Measurements from ENCODE around the gene SHFL. TPM values are rescaled to one million over a fixed set of nuclear protein-coding genes. Genes with fewer than 3 reads are reported as not detected.
A peak's percentile ranks its signal among the peaks of the same experiment; 100 is the strongest.

SHFL gene
- total RNA-seq, 1 experiment from 2014 or later, result 21.1 TPM

DNA sequence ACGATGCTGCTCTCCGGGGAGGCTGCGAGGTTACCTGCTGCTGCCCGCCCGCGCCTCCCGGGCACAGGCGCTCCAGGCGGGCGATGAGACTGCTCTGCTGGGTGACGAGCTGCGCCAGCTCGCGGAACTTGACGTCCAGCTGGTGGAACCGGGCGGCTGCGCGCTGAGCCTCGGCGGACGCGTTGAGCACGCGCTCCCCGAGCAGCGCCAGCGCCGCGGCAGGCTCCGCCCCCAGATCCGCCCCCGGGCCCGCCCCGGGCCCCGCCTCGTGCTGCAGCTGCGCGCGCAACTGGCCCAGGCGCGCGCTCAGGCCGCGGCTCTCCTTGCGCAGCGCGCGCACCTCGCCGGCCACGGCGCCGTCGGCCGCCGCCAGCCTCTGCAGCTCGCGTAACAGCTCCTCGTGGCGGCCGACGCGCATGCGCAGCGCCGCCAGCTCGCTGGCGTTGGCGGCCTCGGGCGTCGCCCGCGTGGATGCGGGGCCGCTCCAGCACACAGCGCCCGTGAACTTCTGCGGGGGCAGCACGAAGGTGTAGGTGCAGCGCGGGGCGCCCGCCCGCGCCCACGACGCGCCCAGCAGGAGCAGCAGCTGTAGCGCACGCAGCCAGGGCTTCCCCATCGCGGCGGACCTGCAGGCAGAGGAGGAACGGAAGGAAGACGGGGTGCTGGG is 10.0 kb downstream of the SHFL start:
- no peak overlapping the region for H2AK5ac ChIP-seq (ENCODE audit: insufficient read length, low read length)
- H3K9me3 Mint-ChIP-seq, result peaks cover 0 to 3% of the 10 kb centered on the region in 2 experiments; a peak in 2 of 5 replicates
- no peak overlapping the region for H2AFZ ChIP-seq (ENCODE audit: low read length)
- no peaks in the 10 kb centered on the region for H3K9me3 ChIP-seq (ENCODE audit: control insufficient read depth, low read depth, low read length)
- H3T11ph ChIP-seq (ENCODE audit: low read length), result no peak overlapping the region
- peak overlapping the region; percentile 19 to 65 for H3K4me3 Mint-ChIP-seq
- no peak overlapping the region for H2BK5ac ChIP-seq (ENCODE audit: insufficient read length, low read length)
- no peak overlapping the region for H3K23ac ChIP-seq (ENCODE audit: insufficient read length, low read depth, low read length)
- no peak overlapping the region for H2BK12ac ChIP-seq (ENCODE audit: insufficient read length, low read depth, low read length)
- H4K8ac ChIP-seq (replicated peaks; ENCODE audit: insufficient read length, low read depth, low read length), result no peak overlapping the region
- no peaks in the 10 kb centered on the region for H3K4me1 ChIP-seq (ENCODE audit: insufficient read depth, low read length)
- H2BK20ac ChIP-seq (ENCODE audit: low read depth, low read length, poor library complexity, severe bottlenecking), result no peak overlapping the region
- no peak overlapping the region for H2BK120ac ChIP-seq (ENCODE audit: low read depth, low read length, poor library complexity, severe bottlenecking)
- no peaks in the 10 kb centered on the region for H4K20me1 ChIP-seq (ENCODE audit: control insufficient read depth, insufficient read depth, insufficient read length)
- H3K56ac ChIP-seq (ENCODE audit: insufficient read length, low read depth, low read length), result no peak overlapping the region
- peaks cover 3% of the 10 kb centered on the region in 2 experiments; a peak in 3 of 4 replicates for H3K4me1 Mint-ChIP-seq
- peaks cover 1 to 16% (median 7%) of the 10 kb centered on the region in 3 experiments; a peak in 5 of 7 replicates for H3K36me3 Mint-ChIP-seq (ENCODE audit: insufficient read depth in 1 of 3, low read depth in 3 of 3)
- no peak overlapping the region for H3K4ac ChIP-seq (ENCODE audit: low read depth, low read length)
- no peaks in the 10 kb centered on the region for H3K79me1 ChIP-seq (ENCODE audit: insufficient read depth, low read depth, low read length, poor library complexity, severe bottlenecking)
- peak overlapping the region; percentile 34 for H3K4me2 ChIP-seq (ENCODE audit: insufficient read depth, insufficient read length, low read length)
- peak overlapping the region; percentile 49 for H3K18ac ChIP-seq (ENCODE audit: insufficient read length, low read depth, low read length)
- no peak overlapping the region for H4K91ac ChIP-seq (ENCODE audit: insufficient read length, low read depth, low read length)
- H3K14ac ChIP-seq (ENCODE audit: insufficient read depth, low read length), result peak overlapping the region; percentile 78; the same call in 1 of the 2 replicates
- DNase-seq, result peak; percentile 91
- H3K27me3 ChIP-seq (ENCODE audit: insufficient read depth, low read length), result peaks cover 3% of the 10 kb centered on the region
- H3K79me2 ChIP-seq (ENCODE audit: insufficient read depth, low read length), result no peaks in the 10 kb centered on the region
- H3K9ac ChIP-seq (ENCODE audit: extremely low read depth, insufficient read length, low read length), result no peak overlapping the region
- TF ChIP-seq, protein P1, sequence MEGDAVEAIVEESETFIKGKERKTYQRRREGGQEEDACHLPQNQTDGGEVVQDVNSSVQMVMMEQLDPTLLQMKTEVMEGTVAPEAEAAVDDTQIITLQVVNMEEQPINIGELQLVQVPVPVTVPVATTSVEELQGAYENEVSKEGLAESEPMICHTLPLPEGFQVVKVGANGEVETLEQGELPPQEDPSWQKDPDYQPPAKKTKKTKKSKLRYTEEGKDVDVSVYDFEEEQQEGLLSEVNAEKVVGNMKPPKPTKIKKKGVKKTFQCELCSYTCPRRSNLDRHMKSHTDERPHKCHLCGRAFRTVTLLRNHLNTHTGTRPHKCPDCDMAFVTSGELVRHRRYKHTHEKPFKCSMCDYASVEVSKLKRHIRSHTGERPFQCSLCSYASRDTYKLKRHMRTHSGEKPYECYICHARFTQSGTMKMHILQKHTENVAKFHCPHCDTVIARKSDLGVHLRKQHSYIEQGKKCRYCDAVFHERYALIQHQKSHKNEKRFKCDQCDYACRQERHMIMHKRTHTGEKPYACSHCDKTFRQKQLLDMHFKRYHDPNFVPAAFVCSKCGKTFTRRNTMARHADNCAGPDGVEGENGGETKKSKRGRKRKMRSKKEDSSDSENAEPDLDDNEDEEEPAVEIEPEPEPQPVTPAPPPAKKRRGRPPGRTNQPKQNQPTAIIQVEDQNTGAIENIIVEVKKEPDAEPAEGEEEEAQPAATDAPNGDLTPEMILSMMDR (conservative IDR thresholded peaks at IDR 0.05), result no peak
- H3K27ac Mint-ChIP-seq, result no peak overlapping the region
- H4K5ac ChIP-seq (ENCODE audit: insufficient read length, low read depth, low read length), result no peak overlapping the region
- H3K27me3 Mint-ChIP-seq (ENCODE audit: low read depth), result peaks cover 60% of the 10 kb centered on the region
- H3K23me2 ChIP-seq (ENCODE audit: insufficient read length, low read depth, low read length, poor library complexity, severe bottlenecking), result peaks cover 3% of the 10 kb centered on the region
- H3K27ac ChIP-seq (ENCODE audit: insufficient read length, low read depth, low read length), result no peak overlapping the region
- H2BK15ac ChIP-seq (ENCODE audit: low read depth, low read length), result no peak overlapping the region
- WGBS (ENCODE audit: extremely low coverage, insufficient read length, low lambda C conversion rate), result no CpG with 5 or more reads among the region's 97 CpGs

All from H9 (cell line).